CD8-positive, alpha-beta memory T cell (primary cell): ENCODE data around the gene EHMT1. TPM values are rescaled to one million over a fixed set of nuclear protein-coding genes. Genes with fewer than 3 reads are reported as not detected.
"Not testable (repeated sequence)": the region's sequence is repeated elsewhere in the genome, so short reads cannot be mapped to it uniquely, and the experiment has no call there.

ENCODE experiments used
- CTCF ChIA-PET: fragments of 350-600 bp; sonication (Branson Sonifier 250); formaldehyde crosslinking; loops from one replicate; lab custom pipeline; 2021; ENCODE audit warnings: antibody characterized with exemption; lab: Charles Lee
- POLR2A ChIA-PET: fragments of 350-600 bp; sonication (Branson Sonifier 250); formaldehyde crosslinking; loops from one replicate; lab custom pipeline; 2021; ENCODE audit warnings: antibody characterized with exemption; lab: Charles Lee
- DNase-seq, 5 donors: peaks; one replicate each; pipeline versions ENCODE4 v3.0.0 to v3.0.0-alpha.2; 2020 to 2022; ENCODE audit warnings: mixed read lengths in 1 of 5
- H3K27ac ChIP-seq: one replicate; pipeline ENCODE4 v1.7.0; 2013; ENCODE audit warnings: low read depth, mild to moderate bottlenecking, low read length, moderate library complexity
- H3K27me3 ChIP-seq: 2 replicates; pipeline ENCODE4 v1.7.0; 2013; ENCODE audit warnings: low read length, mild to moderate bottlenecking; ENCODE audit not compliant: insufficient read depth, poor library complexity, severe bottlenecking
- H3K36me3 ChIP-seq: 2 replicates; pipeline ENCODE4 v1.7.0; 2013; ENCODE audit warnings: mild to moderate bottlenecking, low read length, moderate library complexity; ENCODE audit not compliant: insufficient read depth
- H3K4me1 ChIP-seq: 2 replicates; pipeline ENCODE4 v1.7.0; 2013; ENCODE audit warnings: mild to moderate bottlenecking, low read length, moderate library complexity; ENCODE audit not compliant: insufficient read depth
- H3K4me3 ChIP-seq: 2 replicates; pipeline ENCODE4 v1.7.0; 2013; ENCODE audit warnings: mild to moderate bottlenecking, low read length
- H3K9me3 ChIP-seq: 2 replicates; pipeline ENCODE4 v1.7.0; 2013; ENCODE audit warnings: mild to moderate bottlenecking, low read length
- H3K27ac Mint-ChIP-seq, 8 donors: one replicate each; pipeline ENCODE4 v1.8.0; 2020 to 2021; ENCODE audit warnings: mixed read lengths in 8 of 8, mild to moderate bottlenecking in 6 of 8, inconsistent platforms in 3 of 8, moderate library complexity in 3 of 8
- H3K27me3 Mint-ChIP-seq, 2 donors: one replicate each; pipeline ENCODE4 v1.8.0; 2020 to 2021; ENCODE audit warnings: mixed read lengths in 2 of 2, mild to moderate bottlenecking in 1 of 2, moderate library complexity in 1 of 2
- H3K36me3 Mint-ChIP-seq, 3 donors: one replicate each; pipeline ENCODE4 v1.8.0; 2020 to 2021; ENCODE audit warnings: mixed read lengths in 3 of 3, inconsistent platforms in 1 of 3, mild to moderate bottlenecking in 1 of 3
- H3K4me1 Mint-ChIP-seq, 3 donors: one replicate each; pipeline ENCODE4 v1.8.0; 2020 to 2021; ENCODE audit warnings: mixed read lengths in 3 of 3, inconsistent platforms in 1 of 3, mild to moderate bottlenecking in 1 of 3
- H3K4me3 Mint-ChIP-seq, 7 donors: one replicate each; pipeline ENCODE4 v1.8.0; 2020 to 2021; ENCODE audit warnings: mixed read lengths in 7 of 7, mild to moderate bottlenecking in 6 of 7, moderate library complexity in 4 of 7, inconsistent platforms in 2 of 7
- H3K9me3 Mint-ChIP-seq, 5 donors: one replicate each; pipeline ENCODE4 v1.8.0; 2020 to 2022; ENCODE audit warnings: mixed read lengths in 5 of 5, mild to moderate bottlenecking in 3 of 5, moderate library complexity in 2 of 5, inconsistent platforms in 1 of 5
- polyA plus RNA-seq: library from polyadenylated mRNA; unstranded; fragments of 300-500 nt; fragmentation: Illumina TruSeq; gene quantifications from one replicate; pipeline ENCODE4 v1.2.3, GENCODE V29; 2021
- total RNA-seq, 2 experiments: library from RNA; stranded (reverse); gene quantifications; one replicate each; pipeline ENCODE4 v1.2.3, GENCODE V29; 2021

The EHMT1 gene
- total and polyA plus RNA-seq, 3 experiments from 2014 or later, result 37.0 to 74.6 (median 68.9) TPM

- Mint-ChIP-seq H3K36me3 (peaks cover 36 to 81% (median 67%) of the 10 kb centered on the region in 3 donors), H3K27ac (peak overlapping the region in 1 of 8 donors; percentile 26), H3K4me3 (no peak overlapping the region), H3K9me3 (peaks cover 1 to 15% (median 8%) of the 10 kb centered on the region in 5 donors), H3K27me3 (no peaks in the 10 kb centered on the region), H3K4me1 (peaks cover 40 to 56% (median 56%) of the 10 kb centered on the region in 3 donors)
- POLR2A ChIA-PET, result no interaction called here
- Histone ChIP-seq H3K27me3 (no peaks in the 10 kb centered on the region), H3K4me1 (peaks cover 21% of the 10 kb centered on the region), H3K27ac (no peak overlapping the region), H3K4me3 (no peak overlapping the region), H3K9me3 (peaks cover 5% of the 10 kb centered on the region), H3K36me3 (peaks cover 38% of the 10 kb centered on the region)
- CTCF ChIA-PET, result interaction anchor here (1.7 kb wide), 1 partner anchor 56 kb away, joined by 3 read pairs; no protein-coding TSS in a partner anchor
- DNase-seq, result no peak
Measured at GRCh38 chr9:137728444-137729311, 109.9 kb downstream of the EHMT1 start.

DNA sequence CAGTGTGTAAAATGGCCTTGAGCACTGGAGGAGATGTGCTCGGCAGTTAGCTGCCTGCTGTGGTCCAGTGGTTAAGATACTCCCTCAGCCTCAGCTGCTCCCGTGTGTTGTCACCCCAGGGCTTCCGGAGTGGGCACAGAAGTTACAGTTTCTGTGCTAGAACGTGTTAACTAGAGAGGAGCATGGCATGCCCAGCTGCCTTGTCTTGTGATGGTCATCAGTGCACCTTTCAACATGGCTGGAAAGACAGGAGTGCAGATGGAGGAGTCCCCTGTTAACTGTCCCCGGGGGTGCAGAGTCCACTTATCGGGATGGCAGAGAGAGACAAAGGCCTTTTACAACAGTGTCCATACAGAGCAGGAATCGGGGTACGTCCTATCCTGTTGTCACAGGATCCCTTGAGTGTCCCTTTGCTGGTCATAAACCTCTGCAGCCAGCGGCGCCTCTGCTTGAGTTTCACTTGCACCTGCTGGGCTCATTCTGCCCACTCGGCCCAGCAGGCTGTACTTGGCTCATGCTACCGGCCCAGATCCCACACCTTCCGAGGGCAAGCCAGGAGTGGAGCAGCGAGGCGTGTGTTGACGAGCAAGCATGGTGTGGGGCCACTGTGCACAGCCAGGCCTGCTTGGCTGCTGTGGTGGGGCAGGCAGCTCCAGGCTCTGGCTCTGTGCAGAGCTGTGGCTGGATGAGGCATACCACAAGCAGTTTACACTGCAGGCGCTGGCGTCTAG lies 112.6 kb downstream of the EHMT1 start:
- Histone ChIP-seq H3K4me3 (no peak overlapping the region), H3K36me3 (peaks cover 44% of the 10 kb centered on the region), H3K4me1 (no peaks in the 10 kb centered on the region), H3K27ac (no peak overlapping the region), H3K27me3 (no peaks in the 10 kb centered on the region), H3K9me3 (peaks cover 14% of the 10 kb centered on the region)
- Mint-ChIP-seq H3K27ac (no peak overlapping the region), H3K4me3 (no peak overlapping the region), H3K4me1 (peaks cover 30 to 36% (median 32%) of the 10 kb centered on the region in 3 donors), H3K9me3 (peaks cover 10 to 16% (median 12%) of the 10 kb centered on the region in 5 donors), H3K27me3 (no peaks in the 10 kb centered on the region), H3K36me3 (peaks cover 41 to 82% (median 67%) of the 10 kb centered on the region in 3 donors)
- DNase-seq, result no peak
- POLR2A ChIA-PET, result no interaction called here
- CTCF ChIA-PET, result interaction anchor here (1.1 kb wide), 1 partner anchor 377 kb away, joined by 3 read pairs; no protein-coding TSS in a partner anchor

GRCh38 chr9:137731947-137732813 lies 113.4 kb downstream of the EHMT1 start:
- CTCF ChIA-PET, result interaction anchor here (1.1 kb wide), 1 partner anchor 377 kb away, joined by 3 read pairs; no protein-coding TSS in a partner anchor
- no peak for DNase-seq
- H3K27ac ChIP-seq, result no peak overlapping the region
- peaks cover 14% of the 10 kb centered on the region for H3K9me3 ChIP-seq
- H3K27me3 Mint-ChIP-seq, result no peaks in the 10 kb centered on the region
- peaks cover 22 to 29% (median 25%) of the 10 kb centered on the region in 3 donors for H3K4me1 Mint-ChIP-seq
- peaks cover 43 to 75% (median 59%) of the 10 kb centered on the region in 3 donors for H3K36me3 Mint-ChIP-seq
- no peak overlapping the region for H3K4me3 Mint-ChIP-seq
- no peaks in the 10 kb centered on the region for H3K4me1 ChIP-seq
- peaks cover 44% of the 10 kb centered on the region for H3K36me3 ChIP-seq
- H3K9me3 Mint-ChIP-seq, result peaks cover 10 to 13% (median 12%) of the 10 kb centered on the region in 5 donors
- POLR2A ChIA-PET, result no interaction called here
- H3K4me3 ChIP-seq, result no peak overlapping the region
- no peaks in the 10 kb centered on the region for H3K27me3 ChIP-seq
- H3K27ac Mint-ChIP-seq, result no peak overlapping the region

DNA sequence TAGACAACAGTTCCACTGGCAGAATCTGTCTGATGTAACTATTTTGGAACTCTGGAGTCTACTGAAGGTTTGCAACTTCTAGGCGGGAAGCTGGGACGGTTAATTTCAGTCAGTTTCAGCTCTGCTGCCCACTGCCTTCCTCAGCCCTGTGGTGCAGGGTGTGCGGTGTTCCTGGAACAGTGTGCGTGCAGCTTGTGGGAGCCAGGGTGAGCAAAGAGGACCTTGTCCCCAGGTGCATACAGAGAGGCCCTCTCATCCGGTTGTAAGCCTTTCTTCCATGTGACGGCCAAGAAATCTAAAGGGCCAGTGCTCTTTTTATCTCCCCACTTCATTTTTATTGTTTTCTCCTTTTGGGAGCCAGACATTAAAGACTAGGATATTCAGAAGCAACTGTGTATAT lies 114.6 kb downstream of the EHMT1 start:
- H3K4me3 Mint-ChIP-seq, result no peak overlapping the region
- Histone ChIP-seq H3K27me3 (no peaks in the 10 kb centered on the region), H3K36me3 (peaks cover 36% of the 10 kb centered on the region), H3K27ac (no peak overlapping the region), H3K9me3 (peaks cover 14% of the 10 kb centered on the region), H3K4me1 (no peaks in the 10 kb centered on the region), H3K4me3 (no peak overlapping the region)
- peaks cover 42 to 75% (median 49%) of the 10 kb centered on the region in 3 donors for H3K36me3 Mint-ChIP-seq
- peaks cover 14 to 22% (median 15%) of the 10 kb centered on the region in 3 donors for H3K4me1 Mint-ChIP-seq
- H3K27me3 Mint-ChIP-seq, result no peaks in the 10 kb centered on the region
- no peak overlapping the region for H3K27ac Mint-ChIP-seq
- peaks cover 10 to 13% (median 12%) of the 10 kb centered on the region in 5 donors for H3K9me3 Mint-ChIP-seq
- ChIA-PET POLR2A (no interaction called here), CTCF (no interaction called here)
- no peak for DNase-seq

- ChIA-PET POLR2A (no interaction called here), CTCF (no interaction called here)
- Histone ChIP-seq H3K27me3 (no peaks in the 10 kb centered on the region), H3K27ac (no peak overlapping the region), H3K4me1 (no peaks in the 10 kb centered on the region), H3K4me3 (no peak overlapping the region), H3K36me3 (peaks cover 31% of the 10 kb centered on the region), H3K9me3 (peaks cover 14% of the 10 kb centered on the region)
- peaks cover 10 to 13% (median 12%) of the 10 kb centered on the region in 5 donors for H3K9me3 Mint-ChIP-seq
- H3K4me3 Mint-ChIP-seq, result no peak overlapping the region
- H3K27ac Mint-ChIP-seq, result peak overlapping the region in 2 of 8 donors; percentile 34 to 44
- no peaks in the 10 kb centered on the region for H3K27me3 Mint-ChIP-seq
- no peak for DNase-seq
- H3K4me1 Mint-ChIP-seq, result peaks cover 15 to 22% (median 17%) of the 10 kb centered on the region in 3 donors
- H3K36me3 Mint-ChIP-seq, result peaks cover 38 to 72% (median 46%) of the 10 kb centered on the region in 3 donors
Measured at GRCh38 chr9:137734181-137734580, 115.4 kb downstream of the EHMT1 start.

GRCh38 chr9:137738182-137738696 lies 119.4 kb downstream of the EHMT1 start:
- H3K4me3 ChIP-seq, H3K4me3 Mint-ChIP-seq, H3K27ac ChIP-seq, POLR2A ChIA-PET, H3K27me3 Mint-ChIP-seq, H3K4me1 ChIP-seq, CTCF ChIA-PET, DNase-seq, H3K27me3 ChIP-seq: not testable (repeated sequence)
- Histone ChIP-seq H3K9me3 (peaks cover 13% of the 10 kb centered on the region), H3K36me3 (peaks cover 16% of the 10 kb centered on the region)
- H3K36me3 Mint-ChIP-seq, result peaks cover 23 to 63% (median 24%) of the 10 kb centered on the region in 3 donors
- peaks cover 10 to 13% (median 12%) of the 10 kb centered on the region in 5 donors for H3K9me3 Mint-ChIP-seq
- H3K4me1 Mint-ChIP-seq, result peaks cover 12 to 23% (median 16%) of the 10 kb centered on the region in 3 donors
- peak overlapping the region in 1 of 8 donors; percentile 51 for H3K27ac Mint-ChIP-seq

DNA sequence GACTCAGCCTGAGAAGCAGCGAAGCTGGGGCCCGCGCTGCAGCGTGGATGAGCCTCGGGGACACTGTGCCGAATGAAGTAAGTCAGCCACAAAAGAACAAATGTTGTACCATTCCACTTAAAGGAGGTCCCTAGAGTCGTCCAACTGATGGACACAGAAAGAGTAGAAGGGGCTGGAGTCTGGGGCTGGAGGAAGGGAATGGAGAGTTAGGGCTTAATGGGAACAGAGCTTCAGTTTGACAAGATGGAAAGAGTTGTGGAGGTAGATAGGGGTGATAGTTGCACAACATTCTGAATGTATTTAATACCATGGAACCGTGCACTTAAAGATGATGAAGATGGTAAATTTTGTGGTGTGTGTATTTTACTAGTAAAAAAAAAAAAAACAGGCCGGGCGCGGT lies 119.9 kb downstream of the EHMT1 start:
- ChIA-PET POLR2A (no interaction called here), CTCF (no interaction called here)
- H3K27ac Mint-ChIP-seq, result peak overlapping the region in 3 of 8 donors; percentile 0 to 78 (median 3)
- H3K4me1 ChIP-seq, result no peaks in the 10 kb centered on the region
- H3K9me3 ChIP-seq, result peaks cover 9% of the 10 kb centered on the region
- peaks cover 12% of the 10 kb centered on the region for H3K36me3 ChIP-seq
- no peaks in the 10 kb centered on the region for H3K27me3 Mint-ChIP-seq
- no peak overlapping the region for H3K4me3 ChIP-seq
- peaks cover 8 to 11% (median 11%) of the 10 kb centered on the region in 5 donors for H3K9me3 Mint-ChIP-seq
- H3K36me3 Mint-ChIP-seq, result peaks cover 19 to 63% (median 23%) of the 10 kb centered on the region in 3 donors
- peak overlapping the region in 1 of 7 donors; percentile 20 for H3K4me3 Mint-ChIP-seq
- no peaks in the 10 kb centered on the region for H3K27me3 ChIP-seq
- DNase-seq, result no peak
- no peak overlapping the region for H3K27ac ChIP-seq
- H3K4me1 Mint-ChIP-seq, result peaks cover 12 to 23% (median 16%) of the 10 kb centered on the region in 3 donors
